Kidney glomerular epithelial cell (primary cell): ENCODE measurements around the gene SLC17A2.

ENCODE experiments used
- DNase-seq: peaks from one replicate; lab custom pipeline; 2025; lab: John Stamatoyannopoulos, UW

SLC17A2 gene

GRCh38 chr6:25886066-25886465 is 44.4 kb downstream of the SLC17A2 start:
- no peak for DNase-seq

DNA sequence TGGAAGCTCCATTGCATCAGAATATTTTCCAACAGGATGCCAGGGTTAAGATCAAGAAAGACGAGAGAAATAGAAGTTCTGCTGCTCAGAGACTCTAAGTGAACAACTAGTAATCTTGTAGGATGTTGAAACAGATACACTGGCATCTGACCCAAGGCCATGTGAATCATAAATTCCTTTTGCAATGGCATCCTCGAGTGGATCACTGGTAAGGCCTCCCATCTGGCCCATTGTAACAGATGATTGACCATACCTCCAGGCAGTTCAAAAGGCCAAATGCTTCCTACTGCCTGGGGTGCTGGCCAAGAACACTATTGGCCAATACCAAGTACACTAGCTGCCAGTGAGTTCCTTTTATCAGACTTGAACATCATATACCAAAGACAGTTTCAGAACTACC is 46.5 kb downstream of the SLC17A2 start:
- peak; percentile 97 for DNase-seq

GRCh38 chr6:25883536-25883935 is 47.0 kb downstream of the SLC17A2 start:
- peak; percentile 73 for DNase-seq

- DNase-seq = no peak
Measured at GRCh38 chr6:25882051-25882496, 48.4 kb downstream of the SLC17A2 start.

DNA sequence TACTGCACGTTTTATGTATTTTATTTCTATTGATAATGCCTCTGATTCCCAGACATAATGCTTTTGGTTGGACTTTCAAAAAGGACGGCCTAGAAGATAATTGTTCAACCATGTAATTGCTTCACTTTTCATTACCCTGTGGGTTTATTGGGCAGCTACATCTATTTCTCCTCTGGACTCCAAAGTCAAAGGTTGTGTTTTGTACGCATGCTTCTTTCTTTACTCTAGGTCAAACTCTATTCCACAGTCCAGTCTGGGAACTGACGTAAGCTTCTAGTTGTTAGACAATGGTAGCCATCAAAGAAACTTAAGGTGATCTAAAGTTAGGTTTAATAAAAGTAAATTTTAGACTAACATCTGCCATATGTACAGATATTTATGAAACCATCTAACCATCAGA is 49.9 kb downstream of the SLC17A2 start:
- no peak for DNase-seq

- DNase-seq = no peak
Measured at GRCh38 chr6:25878721-25879322, 51.7 kb downstream of the SLC17A2 start.

DNA sequence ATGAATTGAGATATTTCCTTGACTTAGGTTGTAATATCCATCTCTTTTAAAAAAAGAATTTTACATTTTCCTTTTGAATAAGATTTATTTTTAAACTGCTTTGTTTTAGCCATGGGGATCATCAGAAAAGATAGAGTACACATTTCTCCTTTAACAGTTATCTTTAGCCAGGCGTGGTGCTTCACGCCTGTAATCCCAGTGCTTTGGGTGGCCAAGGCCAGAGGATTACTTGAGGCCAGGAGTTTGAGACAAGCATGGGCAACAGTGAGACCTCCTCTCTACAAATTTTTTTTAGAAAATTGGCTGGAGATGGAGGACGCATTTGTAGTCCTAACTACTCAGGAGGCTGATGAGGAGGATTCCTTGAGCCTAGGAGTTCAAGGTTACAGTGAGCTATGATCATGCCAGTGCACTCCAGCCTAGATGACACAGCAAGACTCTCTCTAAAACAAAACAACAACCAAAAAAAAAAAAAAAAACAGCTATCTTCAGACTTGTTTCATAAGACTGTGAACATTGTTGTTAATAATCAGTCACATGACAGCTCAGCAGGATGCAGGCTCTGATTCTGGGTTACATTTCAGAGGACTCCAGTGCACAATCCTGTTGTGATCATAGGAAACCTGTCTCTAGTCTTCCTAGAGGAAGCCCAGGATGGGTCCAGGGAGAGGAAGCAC is 54.4 kb downstream of the SLC17A2 start:
- no peak for DNase-seq

- no peak for DNase-seq
Measured at GRCh38 chr6:25875563-25875905, 55.0 kb downstream of the SLC17A2 start.

GRCh38 chr6:25874822-25875562 is 55.5 kb downstream of the SLC17A2 start:
- no peak for DNase-seq

DNA sequence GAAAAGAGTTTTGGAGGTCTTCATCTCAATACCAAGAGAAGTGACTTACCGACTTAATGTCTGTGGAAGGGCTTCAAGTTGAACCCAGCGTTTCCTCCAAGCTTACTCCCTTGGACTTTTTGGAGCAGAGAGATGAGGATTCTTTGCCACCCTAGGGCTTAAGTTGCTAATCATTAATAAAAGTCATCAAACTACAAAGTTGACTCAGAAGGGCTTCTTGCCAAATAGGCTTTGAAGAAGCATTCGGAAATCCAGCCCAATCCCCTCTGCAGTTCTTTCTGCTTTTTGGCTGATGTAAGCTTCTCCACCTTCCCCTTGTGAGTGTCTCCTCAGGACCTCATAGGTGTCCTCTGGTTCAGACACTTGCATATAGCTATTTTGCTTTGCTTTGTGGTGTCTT is 56.4 kb downstream of the SLC17A2 start, which contains the start of gene SLC17A3:
Gene SLC17A3, minus strand, starts transcription at position 126 of the 400 bp plus-strand sequence. CDS start 5,856 bp downstream, outside the sequence.
- peak; percentile 20 for DNase-seq

GRCh38 chr6:25872814-25873213 is 57.7 kb downstream of the SLC17A2 start:
- no peak for DNase-seq

- no peak for DNase-seq
Measured at GRCh38 chr6:25869840-25870239, 60.7 kb downstream of the SLC17A2 start.

GRCh38 chr6:25868436-25869183 is 61.9 kb downstream of the SLC17A2 start:
- no peak for DNase-seq

DNA sequence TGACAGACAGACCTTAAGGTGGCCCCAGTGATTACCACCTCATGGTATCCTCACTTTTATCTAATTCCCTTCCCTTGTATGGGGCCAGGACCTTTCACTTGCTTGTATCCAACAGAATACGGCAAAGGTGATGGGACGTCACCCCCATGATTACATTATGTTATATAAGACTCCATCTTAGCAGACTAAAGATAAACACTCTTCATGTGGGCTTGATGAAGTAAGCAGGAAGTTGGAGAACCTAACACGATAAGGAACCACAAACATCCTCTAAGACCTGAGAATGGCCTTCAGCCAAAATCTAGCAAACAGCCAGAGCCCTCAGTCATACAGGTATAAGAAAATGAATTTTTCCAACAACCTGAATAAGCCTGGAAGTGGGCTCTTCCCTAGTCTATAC is 64.5 kb downstream of the SLC17A2 start:
- DNase-seq = no peak

- DNase-seq = no peak
Measured at GRCh38 chr6:25863360-25863759, 67.1 kb downstream of the SLC17A2 start.
